Naive B cell (primary cell): ENCODE results near the gene PANK4. TPM values are rescaled to one million over a fixed set of nuclear protein-coding genes. Genes with fewer than 3 reads are reported as not detected.

Experiments
- ATAC-seq, 2 donors: fragments of 150-1000 bp; cut with Tn5 transposase; 2 replicates each; pipeline ENCODE4 v1.10.0; 2021; ENCODE audit warnings: low read depth in 2 of 2, mild to moderate bottlenecking in 2 of 2, moderate library complexity in 2 of 2
- DNase-seq: peaks from one replicate; pipeline ENCODE4 v3.0.0; 2022
- H3K27ac Mint-ChIP-seq, 6 donors: one replicate each; pipeline ENCODE4 v1.8.0; 2020 to 2022; ENCODE audit warnings: mild to moderate bottlenecking in 6 of 6, mixed read lengths in 6 of 6, moderate library complexity in 5 of 6, inconsistent platforms in 2 of 6
- H3K27me3 Mint-ChIP-seq, 3 donors: one replicate each; pipeline ENCODE4 v1.8.0; 2021 to 2022; ENCODE audit warnings: mixed read lengths in 3 of 3, mild to moderate bottlenecking in 1 of 3
- H3K36me3 Mint-ChIP-seq, 2 donors: one replicate each; pipeline ENCODE4 v1.8.0; 2020 to 2022; ENCODE audit warnings: mixed read lengths in 2 of 2, inconsistent platforms in 1 of 2, mild to moderate bottlenecking in 1 of 2
- H3K4me1 Mint-ChIP-seq, 3 donors: one replicate each; pipeline ENCODE4 v1.8.0; 2020 to 2022; ENCODE audit warnings: mixed read lengths in 3 of 3, inconsistent platforms in 1 of 3, mild to moderate bottlenecking in 1 of 3, moderate library complexity in 1 of 3
- H3K4me3 Mint-ChIP-seq, 8 donors: one replicate each; pipeline ENCODE4 v1.8.0; 2020 to 2022; ENCODE audit warnings: mild to moderate bottlenecking in 8 of 8, mixed read lengths in 8 of 8, moderate library complexity in 8 of 8, inconsistent platforms in 2 of 8
- H3K9me3 Mint-ChIP-seq, 7 donors: one replicate each; pipeline ENCODE4 v1.8.0; 2020 to 2022; ENCODE audit warnings: mixed read lengths in 7 of 7, mild to moderate bottlenecking in 5 of 7, inconsistent platforms in 2 of 7, moderate library complexity in 1 of 7
- polyA plus RNA-seq, 6 donors: library from polyadenylated mRNA; unstranded; fragments of 300-500 nt; fragmentation: Illumina TruSeq; gene quantifications; one replicate each; pipeline ENCODE4 v1.2.3, GENCODE V29; 2021; ENCODE audit warnings: low read depth in 6 of 6

PANK4 gene
- polyA plus RNA-seq, 6 donors from 2014 or later: 8.6 to 22.2 (median 9.9) TPM

- Mint-ChIP-seq H3K9me3 (no peaks in the 10 kb centered on the region), H3K36me3 (peaks cover 0 to 7% of the 10 kb centered on the region in 2 donors), H3K4me1 (no peaks in the 10 kb centered on the region), H3K4me3 (peak overlapping the region in 1 of 8 donors; percentile 41), H3K27me3 (no peaks in the 10 kb centered on the region), H3K27ac (no peak overlapping the region)
- DNase-seq: no peak
- no peak for ATAC-seq
Measured at GRCh38 chr1:2516124-2516523, 10.3 kb downstream of the PANK4 start.

DNA sequence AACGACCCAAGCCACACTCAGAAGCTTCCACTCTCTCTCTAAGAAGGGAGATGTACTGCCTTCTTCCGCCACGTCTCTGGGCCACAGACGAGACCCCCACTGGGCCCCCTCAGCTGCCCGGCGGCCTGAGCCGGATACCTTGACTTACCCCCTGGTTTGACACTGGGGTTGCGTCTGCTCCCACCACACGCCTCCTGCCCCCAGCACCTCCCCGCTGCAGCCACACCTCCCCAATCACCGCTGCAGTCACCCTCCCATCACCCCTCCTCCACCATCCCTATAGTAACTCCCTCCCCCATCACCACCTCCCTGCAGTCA, 10.7 kb downstream of the PANK4 start:
- no peaks in the 10 kb centered on the region for H3K9me3 Mint-ChIP-seq
- no peaks in the 10 kb centered on the region for H3K27me3 Mint-ChIP-seq
- ATAC-seq (no peak), DNase-seq (no peak)
- H3K27ac Mint-ChIP-seq: no peak overlapping the region
- peaks cover 0 to 7% of the 10 kb centered on the region in 2 donors for H3K36me3 Mint-ChIP-seq
- no peak overlapping the region for H3K4me3 Mint-ChIP-seq
- H3K4me1 Mint-ChIP-seq: no peaks in the 10 kb centered on the region

GRCh38 chr1:2514863-2515762, 11.3 kb downstream of the PANK4 start:
- no peak for ATAC-seq

DNA sequence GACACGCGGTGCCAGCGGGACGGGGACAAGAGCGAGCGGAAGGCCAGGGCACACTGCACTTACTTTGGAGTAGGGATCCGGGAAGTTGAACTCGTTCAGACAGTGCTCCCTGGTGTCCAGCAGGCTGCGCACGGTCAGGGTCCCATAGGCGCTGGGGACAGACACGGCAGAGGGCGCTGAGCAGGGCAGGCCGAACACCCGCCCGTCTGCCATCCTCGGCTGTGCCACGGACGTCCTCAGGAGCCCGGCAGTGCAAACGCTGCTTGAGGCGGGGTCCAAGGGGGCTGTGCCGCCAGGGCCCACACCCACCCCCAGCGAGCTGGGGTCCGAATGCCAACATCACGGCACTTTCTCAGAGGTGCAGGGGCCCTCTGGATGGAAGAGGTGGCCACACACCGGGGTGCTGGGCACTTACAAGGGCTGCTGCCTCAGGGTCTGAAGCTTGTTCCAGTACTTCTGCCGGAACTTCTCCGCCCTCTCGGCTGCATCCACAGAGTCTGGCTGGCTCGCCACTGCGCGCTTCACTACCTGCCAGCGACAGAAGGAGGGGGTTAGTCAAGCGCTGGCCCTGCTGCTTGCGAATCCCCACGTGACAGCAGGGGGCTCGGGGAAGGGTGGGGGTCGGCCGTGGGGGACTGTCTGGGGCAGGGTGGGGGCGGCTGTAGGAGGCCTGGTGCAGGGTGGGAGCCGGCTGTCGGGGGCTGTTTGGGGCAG, 12.3 kb downstream of the PANK4 start:
- Mint-ChIP-seq H3K4me3 (peak overlapping the region in 1 of 8 donors; percentile 47), H3K27ac (peak overlapping the region in 1 of 6 donors; percentile 81), H3K9me3 (no peaks in the 10 kb centered on the region), H3K27me3 (no peaks in the 10 kb centered on the region), H3K4me1 (no peaks in the 10 kb centered on the region), H3K36me3 (peaks cover 0 to 5% of the 10 kb centered on the region in 2 donors)
- DNase-seq (no peak), ATAC-seq (no peak)

More at GRCh38 chr1:2514863-2515762, 11.3 kb downstream of the PANK4 start:
- Mint-ChIP-seq H3K36me3 (peaks cover 0 to 7% of the 10 kb centered on the region in 2 donors), H3K4me3 (no peak overlapping the region), H3K9me3 (no peaks in the 10 kb centered on the region), H3K27ac (no peak overlapping the region), H3K4me1 (no peaks in the 10 kb centered on the region), H3K27me3 (no peaks in the 10 kb centered on the region)
- DNase-seq: no peak

DNA sequence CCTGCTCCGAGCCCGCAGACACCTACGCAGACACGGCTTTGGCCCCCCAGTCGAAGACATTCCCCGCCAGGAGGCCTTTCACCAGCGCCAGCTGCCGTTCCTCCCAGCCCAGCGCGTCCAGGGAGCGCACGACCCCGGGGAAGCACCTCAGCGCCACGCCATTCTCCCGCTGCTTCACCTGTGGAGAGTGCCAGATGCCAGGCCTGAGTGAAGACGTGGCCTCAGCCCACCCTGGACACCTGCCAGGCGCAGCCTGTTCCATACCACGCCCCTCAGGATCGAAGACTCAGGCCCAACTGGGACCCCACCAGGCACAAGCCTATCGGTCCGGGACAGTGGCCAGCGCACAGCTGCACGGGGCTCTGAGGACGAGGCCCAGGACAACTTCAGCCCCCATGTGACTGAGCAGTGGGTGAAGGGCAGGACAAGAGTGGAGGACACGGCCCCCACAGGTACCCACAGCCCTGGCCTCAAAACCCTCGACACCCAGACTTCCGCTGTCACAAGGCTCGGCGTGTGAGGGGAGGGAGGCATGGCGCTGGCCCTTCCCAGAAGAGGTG, 13.5 kb downstream of the PANK4 start:
- peak overlapping the region in 1 of 6 donors; percentile 59 for H3K27ac Mint-ChIP-seq
- no peak for ATAC-seq
- no peaks in the 10 kb centered on the region for H3K27me3 Mint-ChIP-seq
- no peak overlapping the region for H3K4me3 Mint-ChIP-seq
- no peaks in the 10 kb centered on the region for H3K9me3 Mint-ChIP-seq
- no peaks in the 10 kb centered on the region for H3K36me3 Mint-ChIP-seq
- H3K4me1 Mint-ChIP-seq: no peaks in the 10 kb centered on the region
- DNase-seq: no peak

- Mint-ChIP-seq H3K9me3 (no peaks in the 10 kb centered on the region), H3K4me3 (no peak overlapping the region), H3K36me3 (no peaks in the 10 kb centered on the region), H3K27ac (no peak overlapping the region), H3K27me3 (no peaks in the 10 kb centered on the region), H3K4me1 (no peaks in the 10 kb centered on the region)
- DNase-seq (no peak), ATAC-seq (no peak)
Measured at GRCh38 chr1:2510366-2511155, 15.8 kb downstream of the PANK4 start.

GRCh38 chr1:2509589-2509988, 16.8 kb downstream of the PANK4 start:
- Mint-ChIP-seq H3K4me1 (no peaks in the 10 kb centered on the region), H3K36me3 (no peaks in the 10 kb centered on the region), H3K27me3 (no peaks in the 10 kb centered on the region), H3K4me3 (no peak overlapping the region), H3K27ac (no peak overlapping the region), H3K9me3 (no peaks in the 10 kb centered on the region)
- DNase-seq (no peak), ATAC-seq (no peak)

DNA sequence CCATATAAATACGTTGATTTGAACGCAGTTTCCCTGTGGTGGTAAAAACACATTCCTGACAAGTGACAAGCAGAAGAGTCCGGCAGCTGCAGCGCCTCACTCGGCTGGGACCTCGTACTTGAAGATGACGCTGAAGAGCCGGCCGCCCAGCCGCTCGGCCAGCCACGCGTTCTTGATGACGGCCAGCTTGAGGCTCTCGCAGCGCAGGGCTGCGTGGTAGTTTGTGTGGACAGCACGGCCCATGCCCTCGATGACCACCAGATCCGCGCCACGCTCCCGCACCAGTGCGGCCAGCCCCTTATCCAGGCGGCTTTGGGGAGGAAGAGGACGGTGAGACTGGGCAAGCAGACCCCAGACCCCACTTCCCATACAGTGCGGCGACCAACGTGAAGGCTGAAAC, 17.6 kb downstream of the PANK4 start:
- H3K9me3 Mint-ChIP-seq: no peaks in the 10 kb centered on the region
- peaks cover 0 to 5% (median 0%) of the 10 kb centered on the region in 3 donors for H3K4me1 Mint-ChIP-seq
- no peak overlapping the region for H3K4me3 Mint-ChIP-seq
- no peaks in the 10 kb centered on the region for H3K27me3 Mint-ChIP-seq
- DNase-seq (no peak), ATAC-seq (no peak)
- H3K27ac Mint-ChIP-seq: no peak overlapping the region
- no peaks in the 10 kb centered on the region for H3K36me3 Mint-ChIP-seq

DNA sequence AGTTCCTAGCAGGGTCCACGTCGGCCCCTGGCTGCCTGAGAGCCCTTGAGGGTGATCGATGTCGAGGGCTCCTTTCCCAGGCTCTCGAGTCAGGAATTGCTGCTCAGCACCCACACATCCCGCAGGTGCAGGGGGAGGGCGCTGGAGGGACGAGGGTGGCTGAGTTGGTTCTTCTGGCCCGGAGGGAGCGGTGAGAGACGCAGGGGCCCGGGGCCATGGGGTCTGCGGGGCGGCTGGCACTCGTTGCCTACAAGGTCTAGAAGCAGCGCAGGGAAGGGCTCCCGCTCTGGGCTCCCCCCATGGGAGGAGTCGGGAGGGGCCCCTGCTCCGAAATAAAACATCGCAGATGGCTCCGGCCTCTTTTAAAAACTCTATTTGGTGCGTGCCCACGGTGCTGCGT, 18.2 kb downstream of the PANK4 start:
- no peak overlapping the region for H3K4me3 Mint-ChIP-seq
- H3K27ac Mint-ChIP-seq: no peak overlapping the region
- ATAC-seq: no peak
- H3K9me3 Mint-ChIP-seq: no peaks in the 10 kb centered on the region
- H3K36me3 Mint-ChIP-seq: no peaks in the 10 kb centered on the region
- peaks cover 0 to 5% (median 0%) of the 10 kb centered on the region in 3 donors for H3K4me1 Mint-ChIP-seq
- DNase-seq: no peak
- H3K27me3 Mint-ChIP-seq: no peaks in the 10 kb centered on the region

GRCh38 chr1:2507744-2508155, 18.6 kb downstream of the PANK4 start:
- peaks cover 0 to 5% (median 0%) of the 10 kb centered on the region in 3 donors for H3K4me1 Mint-ChIP-seq
- no peak overlapping the region for H3K27ac Mint-ChIP-seq
- no peak for ATAC-seq
- no peaks in the 10 kb centered on the region for H3K27me3 Mint-ChIP-seq
- no peaks in the 10 kb centered on the region for H3K36me3 Mint-ChIP-seq
- DNase-seq: no peak
- no peaks in the 10 kb centered on the region for H3K9me3 Mint-ChIP-seq
- no peak overlapping the region for H3K4me3 Mint-ChIP-seq

GRCh38 chr1:2506901-2507565, 19.4 kb downstream of the PANK4 start:
- no peak for ATAC-seq
- Mint-ChIP-seq H3K4me3 (no peak overlapping the region), H3K27me3 (no peaks in the 10 kb centered on the region), H3K36me3 (no peaks in the 10 kb centered on the region), H3K27ac (no peak overlapping the region), H3K9me3 (no peaks in the 10 kb centered on the region), H3K4me1 (peaks cover 0 to 5% (median 0%) of the 10 kb centered on the region in 3 donors)
- no peak for DNase-seq

- Mint-ChIP-seq H3K9me3 (no peaks in the 10 kb centered on the region), H3K27ac (no peak overlapping the region), H3K36me3 (no peaks in the 10 kb centered on the region), H3K4me1 (peaks cover 0 to 6% (median 0%) of the 10 kb centered on the region in 3 donors), H3K27me3 (no peaks in the 10 kb centered on the region), H3K4me3 (no peak overlapping the region)
- ATAC-seq: no peak
- no peak for DNase-seq
Measured at GRCh38 chr1:2506007-2506860, 20.2 kb downstream of the PANK4 start.
